Measurements from ENCODE around the gene NEK2.
"Not testable (repeated sequence)": the region's sequence is repeated elsewhere in the genome, so short reads cannot be mapped to it uniquely, and the experiment has no call there.

NEK2 gene

DNA sequence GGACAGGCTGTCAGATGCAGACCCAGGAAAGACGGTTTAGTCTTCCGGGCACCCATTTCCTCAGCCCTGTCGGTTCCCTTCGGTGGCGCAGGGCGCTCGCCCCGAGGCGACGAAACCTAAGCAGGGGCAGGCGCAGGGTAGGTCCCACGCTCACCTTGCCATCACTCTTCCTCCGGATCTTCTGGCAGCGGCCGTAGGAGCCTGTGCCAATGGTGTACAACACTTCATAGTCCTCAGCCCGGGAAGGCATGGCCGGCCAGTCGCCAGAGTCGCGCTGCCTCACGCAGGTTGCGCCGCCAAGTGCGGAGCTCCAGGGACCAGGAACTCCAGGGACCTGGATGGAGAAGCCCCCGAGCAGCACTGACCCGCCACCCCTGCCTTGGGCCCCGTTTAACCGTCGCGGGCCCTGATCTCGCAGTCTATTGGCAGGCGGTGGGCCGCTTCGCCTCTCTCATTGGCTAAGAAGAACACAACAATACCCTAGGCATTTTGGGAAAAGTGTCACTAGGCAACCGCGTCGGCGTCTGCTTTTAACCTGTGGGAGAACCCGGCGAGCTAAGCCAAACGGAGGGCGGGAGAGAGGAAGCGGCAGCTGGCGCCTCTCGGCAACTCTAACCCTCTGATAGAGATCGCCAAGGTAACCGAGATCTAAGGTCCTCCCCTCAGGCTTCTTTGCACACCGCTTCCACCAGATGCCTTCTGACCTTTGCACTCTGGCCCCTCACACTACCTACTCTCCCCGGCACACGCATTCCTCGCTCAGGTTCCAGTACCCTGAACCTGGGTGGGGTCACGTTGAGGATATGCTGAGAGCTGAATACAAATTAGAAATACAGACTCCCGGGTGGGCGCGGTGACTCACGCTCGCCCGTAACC is at the start of gene NEK2:
NEK2 (minus strand) TSS at position 392 of the 876 bp plus-strand sequence; CDS start at position 250, 142 bp downstream.
- DNase-seq (ENCODE audit: low spot score): peak; percentile 95

DNA sequence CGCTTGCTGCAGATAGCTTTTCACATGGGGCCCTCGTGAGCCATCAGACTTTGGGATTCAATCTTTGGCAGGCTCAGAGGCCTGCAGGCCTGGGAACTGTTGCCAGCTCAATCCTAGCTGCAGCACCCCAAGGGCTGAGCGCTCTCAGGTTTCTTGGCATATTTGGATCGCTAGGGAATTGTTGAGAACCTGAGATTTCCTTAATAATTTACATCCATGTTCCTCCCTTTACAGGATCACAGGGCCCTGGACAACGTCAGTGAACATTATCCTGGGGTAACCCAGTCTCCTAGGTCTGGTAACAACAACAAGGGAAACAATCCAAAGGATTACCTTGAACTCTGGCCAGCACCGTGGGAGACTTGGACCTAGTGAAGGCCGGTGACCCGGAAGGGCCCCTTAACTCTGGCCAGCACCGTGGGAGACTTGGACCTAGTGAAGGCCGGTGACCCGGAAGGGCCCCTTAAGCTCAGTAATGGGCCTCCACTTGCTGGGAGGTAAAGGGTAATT is 49.3 kb upstream of the NEK2 start:
- DNase-seq (ENCODE audit: low spot score): no peak

DNA sequence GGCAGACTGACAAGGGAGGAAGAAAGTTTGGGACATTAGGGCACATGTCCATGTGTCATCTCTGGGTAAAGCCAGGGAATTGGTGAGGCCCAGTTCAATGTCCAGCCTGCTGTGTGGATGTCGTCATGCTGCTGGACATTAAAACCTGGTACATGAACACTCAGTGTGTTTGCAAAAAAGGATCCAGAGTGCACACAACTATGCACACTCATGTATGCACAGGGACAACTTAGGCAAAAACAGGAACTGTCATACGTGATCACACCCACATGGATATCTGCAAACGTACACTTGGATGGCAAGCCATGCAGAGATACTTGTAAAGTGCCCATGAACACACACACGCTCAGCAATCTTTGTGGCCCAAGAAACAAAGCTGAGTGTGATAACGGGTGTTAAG is 47.9 kb upstream of the NEK2 start:
- no peak for DNase-seq (ENCODE audit: low spot score)

DNA sequence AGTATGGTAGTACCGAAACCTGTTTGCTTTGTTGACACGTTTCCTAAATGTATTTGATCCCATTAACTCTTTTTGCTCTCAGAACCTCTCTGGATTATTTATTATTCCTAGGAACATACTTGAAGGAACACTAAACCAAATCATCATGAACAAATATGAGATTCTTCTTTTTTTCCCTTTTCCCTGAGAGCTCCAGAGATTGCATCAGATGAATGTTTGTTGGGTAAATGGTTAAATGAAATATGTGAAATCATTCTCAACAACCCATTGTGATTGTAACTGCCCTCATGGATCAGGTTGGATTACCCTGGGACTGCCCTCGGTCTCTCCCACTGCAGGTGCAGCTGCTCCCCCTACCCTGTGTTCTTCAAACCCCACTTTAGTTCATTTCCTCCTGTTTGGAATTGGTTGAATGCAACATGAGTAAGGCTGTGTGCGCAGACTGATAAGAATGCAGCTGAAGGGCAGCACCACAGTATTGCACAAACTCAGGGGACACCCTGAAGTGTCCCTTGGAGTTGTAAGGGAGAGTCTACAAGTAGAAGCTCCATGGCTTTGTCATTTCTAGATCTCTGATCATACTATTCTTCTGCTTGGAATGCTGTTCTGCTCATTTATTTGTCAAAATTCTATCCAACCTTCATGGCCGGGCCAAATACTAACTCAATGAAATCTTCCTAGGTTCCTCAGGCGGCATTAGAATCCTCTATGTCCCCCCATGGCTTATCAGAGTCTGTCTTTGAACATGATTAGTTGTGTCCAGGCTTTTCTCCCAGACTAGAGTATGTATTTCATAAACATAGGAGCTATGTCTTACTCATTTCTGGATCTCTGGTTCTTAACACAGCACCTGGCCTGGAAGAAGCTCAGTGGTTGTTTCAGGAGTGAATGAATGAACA is 47.1 kb upstream of the NEK2 start:
- DNase-seq (ENCODE audit: low spot score): no peak

DNA sequence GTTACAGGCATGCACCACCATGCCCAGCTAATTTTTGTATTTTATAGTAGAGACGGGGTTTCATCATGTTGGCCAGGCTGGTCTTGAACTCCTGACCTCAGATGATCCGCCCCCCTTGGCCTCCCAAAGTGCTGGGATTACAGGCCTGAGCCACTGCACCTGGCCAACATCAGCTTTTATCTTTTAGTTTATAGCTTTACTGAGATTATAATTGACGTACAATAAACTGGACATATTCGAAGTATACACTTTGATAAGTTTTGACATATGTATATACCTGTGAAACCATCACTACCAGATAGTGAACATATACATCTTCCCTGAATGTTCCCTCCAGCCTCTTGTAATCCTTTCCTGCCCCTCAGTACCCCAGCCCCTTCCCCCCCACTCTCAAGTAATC is 41.1 kb upstream of the NEK2 start:
- not testable (repeated sequence) for DNase-seq (ENCODE audit: low spot score)

DNA sequence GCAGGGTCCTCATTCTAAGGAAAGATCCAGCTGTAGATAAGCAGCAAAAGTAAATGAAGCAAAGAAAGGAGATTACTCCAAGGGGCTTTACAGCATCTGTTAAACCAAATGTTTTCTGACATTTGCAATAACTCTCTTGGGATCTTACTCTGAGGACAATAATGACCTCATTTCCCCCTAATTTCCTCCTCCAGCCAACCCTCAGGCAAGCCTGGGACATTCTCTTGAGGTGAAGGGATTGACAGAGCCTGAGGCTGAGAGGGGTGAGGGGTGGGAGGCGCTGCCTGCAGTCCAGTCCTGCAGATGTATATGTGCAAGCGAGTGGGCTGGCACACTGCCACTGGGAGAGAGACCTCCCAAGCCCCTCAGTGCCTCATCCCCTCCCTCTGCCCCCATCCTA is 40.5 kb upstream of the NEK2 start:
- no peak for DNase-seq (ENCODE audit: low spot score)

DNA sequence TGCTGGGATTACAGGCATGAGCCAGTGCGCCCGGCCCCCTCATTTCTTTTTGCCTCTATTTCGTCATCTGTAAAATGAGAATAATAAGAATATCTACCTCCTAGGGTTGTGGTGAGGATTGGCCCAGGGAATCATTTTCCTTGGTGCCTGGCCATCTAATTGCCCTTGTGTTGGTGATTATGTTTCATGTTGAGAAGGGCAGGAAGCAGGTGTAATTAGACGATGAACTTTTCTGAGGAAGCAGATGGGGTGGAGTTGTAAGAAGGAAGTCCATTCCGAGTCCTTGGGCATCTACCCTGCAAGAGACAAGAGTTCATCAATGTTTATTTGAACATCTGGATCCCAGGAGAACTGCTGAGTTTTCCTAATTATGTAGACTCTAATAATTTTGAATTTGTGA is 38.7 kb upstream of the NEK2 start:
- DNase-seq (ENCODE audit: low spot score): no peak

DNA sequence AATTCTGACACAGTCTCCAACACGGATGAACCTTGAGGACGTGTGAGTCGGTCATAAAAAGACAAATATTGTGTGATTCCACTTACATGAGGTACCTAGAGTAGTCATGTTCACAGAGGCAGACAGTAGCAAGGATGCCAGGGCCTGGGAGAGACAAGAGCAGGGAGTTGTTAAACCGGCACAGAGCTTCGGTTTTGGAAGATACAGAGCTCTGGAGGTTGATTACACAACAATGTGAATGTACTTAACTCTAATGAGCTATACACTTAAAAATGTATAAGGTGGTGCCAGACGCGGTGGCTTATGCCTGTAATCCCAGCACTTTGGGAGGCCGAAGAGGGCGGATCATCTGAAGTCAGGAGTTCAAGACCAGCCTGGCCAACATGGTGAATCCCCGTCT is 37.8 kb upstream of the NEK2 start:
- DNase-seq (ENCODE audit: low spot score): no peak

GRCh38 chr1:211711315-211711705 is 35.9 kb upstream of the NEK2 start:
- no peak for DNase-seq (ENCODE audit: low spot score)

DNA sequence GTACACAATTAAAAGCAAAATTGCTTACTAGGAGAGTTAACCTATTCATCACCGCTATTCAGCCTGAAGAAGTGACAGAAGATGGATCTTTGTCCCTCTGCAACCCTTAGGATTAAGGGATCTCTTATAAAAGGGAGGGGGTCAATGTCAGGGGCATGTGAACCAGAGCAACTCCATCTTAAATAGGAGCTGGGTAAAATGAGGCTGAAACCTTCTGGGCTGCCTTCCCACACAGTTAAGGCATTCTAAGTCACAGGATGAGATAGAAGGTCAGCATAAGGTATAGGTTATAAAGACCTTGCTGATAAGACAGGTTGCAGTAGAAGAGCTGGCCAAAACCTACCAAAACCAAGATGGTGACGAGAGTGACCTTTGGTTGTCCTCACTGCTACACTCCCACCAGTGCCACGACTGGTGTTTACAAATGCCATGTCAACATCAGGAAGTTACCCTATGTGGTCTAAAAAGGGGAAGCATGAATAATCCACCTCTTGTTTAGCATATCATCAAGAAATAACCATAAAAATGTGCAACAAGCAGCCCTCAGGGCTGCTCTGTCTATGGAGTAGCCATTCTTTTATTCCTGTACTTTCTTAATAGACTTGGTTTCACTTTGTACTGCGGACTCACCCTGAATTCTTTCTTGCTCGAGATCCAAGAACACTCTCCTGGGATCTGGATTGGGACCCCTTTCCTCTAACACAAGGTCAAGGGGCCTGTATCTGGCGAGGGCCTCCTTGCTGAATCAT is 35.3 kb upstream of the NEK2 start:
- DNase-seq (ENCODE audit: low spot score): no peak

- DNase-seq (ENCODE audit: low spot score): no peak
These were observed 33.5 kb upstream of the NEK2 start for GRCh38 chr1:211708926-211709325.

DNA sequence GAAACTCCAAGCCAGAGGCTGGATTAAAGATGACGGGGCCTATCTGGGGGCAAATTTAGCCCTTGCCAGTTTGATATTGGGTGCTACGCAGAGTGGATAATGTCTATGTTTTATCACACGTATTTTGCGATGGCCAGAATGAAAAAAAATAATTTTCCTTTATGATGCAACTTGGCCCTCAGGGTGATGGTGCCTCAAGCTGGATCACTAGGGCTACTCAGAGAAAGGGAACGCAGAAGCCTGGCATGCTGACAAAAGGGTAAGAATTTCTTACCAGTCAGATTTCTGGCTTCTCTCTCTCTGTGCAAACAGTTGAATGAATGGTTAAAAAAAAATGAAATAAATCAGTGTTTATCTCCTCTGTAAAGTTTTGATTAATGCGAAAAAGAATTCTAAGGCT is 32.6 kb upstream of the NEK2 start:
- no peak for DNase-seq (ENCODE audit: low spot score)

DNA sequence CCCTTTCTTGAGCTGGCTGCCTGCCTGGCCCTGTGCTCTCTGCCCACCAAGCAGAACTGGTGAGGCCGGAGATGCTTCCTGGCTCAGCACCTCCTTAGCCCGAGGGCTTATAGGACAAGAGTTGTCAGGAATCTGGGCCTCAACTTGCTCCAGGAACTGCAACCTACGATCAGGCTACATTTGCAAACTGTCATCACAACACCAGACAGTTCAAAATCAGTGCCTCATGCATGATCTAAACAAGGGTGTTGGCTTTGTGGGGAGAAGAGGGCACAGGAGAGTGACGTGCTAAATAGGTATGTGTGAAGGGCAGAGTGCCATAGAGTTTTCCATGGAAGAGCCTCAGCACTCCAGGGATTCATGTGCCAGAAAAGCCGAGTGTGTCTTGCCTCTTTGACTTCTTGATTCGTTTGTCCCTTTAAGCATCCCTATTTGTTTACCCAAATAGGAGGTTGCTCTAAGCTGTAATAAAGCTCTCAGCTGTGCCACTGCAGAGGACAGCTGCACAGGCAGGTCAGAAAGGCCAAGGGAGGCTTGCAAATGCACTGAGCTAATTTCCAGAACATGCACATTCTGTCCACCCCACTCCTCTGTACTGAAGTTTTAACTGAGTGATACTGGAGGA is 30.2 kb upstream of the NEK2 start:
- peak; percentile 34 for DNase-seq (ENCODE audit: low spot score)

GRCh38 chr1:211704543-211704942 is 29.1 kb upstream of the NEK2 start:
- DNase-seq (ENCODE audit: low spot score): no peak

DNA sequence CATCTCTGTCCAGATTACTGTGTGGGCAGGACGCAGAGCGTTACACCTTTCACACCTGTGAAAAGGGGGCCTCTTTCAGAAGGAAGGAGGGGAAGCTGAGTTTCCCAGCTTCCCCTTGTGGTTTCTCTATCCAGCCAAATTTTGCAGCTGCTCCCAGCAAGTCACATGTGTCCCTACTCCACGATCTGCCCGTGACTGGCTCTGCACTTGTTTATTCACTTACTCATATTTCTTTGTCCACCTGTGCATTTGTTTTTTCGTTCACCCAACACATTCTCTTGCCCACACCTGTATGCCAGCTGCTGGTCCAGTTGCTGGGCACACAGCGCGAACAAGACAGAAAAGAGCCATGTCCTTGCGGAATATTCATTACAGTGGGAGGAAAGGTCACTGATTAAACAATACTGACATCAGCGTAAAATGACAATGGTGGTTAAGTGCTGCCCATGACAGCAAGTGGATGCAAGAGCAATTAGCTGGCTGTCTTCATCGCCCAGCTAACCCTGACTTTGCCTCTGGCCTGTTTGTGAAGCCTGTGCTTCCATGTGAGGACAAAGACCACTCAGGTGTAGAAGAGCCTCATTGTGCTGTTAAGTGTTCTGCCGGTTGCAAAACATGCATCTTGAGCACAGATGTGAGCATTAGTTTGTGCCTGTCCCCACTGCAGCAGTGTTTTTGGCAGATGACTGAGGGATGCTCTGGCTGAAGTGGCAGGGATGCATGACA is 28.6 kb upstream of the NEK2 start:
- DNase-seq (ENCODE audit: low spot score): no peak

DNA sequence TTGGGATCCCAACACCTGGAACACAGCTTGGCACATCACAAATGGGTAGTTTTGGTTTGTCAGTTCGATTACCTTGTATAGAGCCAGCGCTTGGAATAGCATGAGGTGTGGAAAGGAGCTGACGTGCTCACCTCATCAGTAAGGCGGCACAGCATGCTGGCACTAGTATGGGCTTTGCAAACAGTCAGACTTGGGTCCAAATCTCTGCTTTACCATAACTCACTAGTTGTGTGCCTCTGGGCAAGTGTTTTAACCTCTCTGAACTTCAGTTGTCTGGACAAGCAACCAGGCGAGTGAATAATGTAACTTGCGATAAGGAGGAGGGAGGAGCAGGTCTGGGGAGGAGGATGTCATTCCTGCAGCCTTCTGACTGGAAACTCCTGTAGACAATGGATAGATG is 26.3 kb upstream of the NEK2 start:
- DNase-seq (ENCODE audit: low spot score): no peak

DNA sequence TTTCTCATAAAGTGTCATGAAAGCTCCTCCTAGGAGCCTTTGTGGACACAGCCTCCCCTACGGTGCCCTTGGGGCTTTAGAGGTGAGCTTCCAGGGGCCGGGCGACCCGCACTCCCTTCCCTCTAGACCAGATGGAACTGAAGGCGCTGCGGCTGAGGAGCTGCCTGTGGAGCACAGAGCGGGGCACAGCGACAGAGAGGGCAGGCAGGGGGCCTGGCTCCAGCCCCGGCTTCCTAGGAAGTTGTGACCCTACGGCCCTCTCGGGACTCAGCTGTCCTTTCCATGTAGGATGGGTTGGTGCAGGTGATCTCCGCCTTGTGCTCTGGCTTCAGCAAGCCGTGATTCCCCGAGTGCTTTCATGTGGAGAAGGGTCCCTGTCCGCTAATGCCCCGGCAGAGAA is 23.6 kb upstream of the NEK2 start:
- no peak for DNase-seq (ENCODE audit: low spot score)

- peak; percentile 88 for DNase-seq (ENCODE audit: low spot score)
These were observed 23.0 kb upstream of the NEK2 start for GRCh38 chr1:211698161-211699026.

- no peak for DNase-seq (ENCODE audit: low spot score)
These were observed 21.9 kb upstream of the NEK2 start for GRCh38 chr1:211697356-211697755.
